ENCODE results near the gene GOLGA2. TPM values are rescaled to one million over a fixed set of nuclear protein-coding genes. Genes with fewer than 3 reads are reported as not detected.
A peak's percentile ranks its signal among the peaks of the same experiment; 100 is the strongest.

GOLGA2 gene
- total RNA-seq, 2 donors from 2014 or later = 88.6 to 92.2 TPM

GRCh38 chr9:128254855-128255759 lies 20.7 kb downstream of the GOLGA2 start:
- Histone ChIP-seq H3K9ac (ENCODE audit: low read depth in 2 of 2, low read length in 2 of 2) (no peak overlapping the region), H3K4me3 (no peak overlapping the region), H3K36me3 (peaks cover 15% of the 10 kb centered on the region), H3K27ac (no peak overlapping the region), H3K4me1 (no peaks in the 10 kb centered on the region), H3K27me3 (no peaks in the 10 kb centered on the region), H3K9me3 (no peaks in the 10 kb centered on the region)
- DNase-seq = peak; percentile 64
- peak; percentile 80 for TF ChIP-seq CTCF (IDR thresholded peaks at IDR 0.05)
- intact Hi-C loops (cut with DNase I) = no loop called here

GRCh38 chr9:128254362-128254761 lies 21.4 kb downstream of the GOLGA2 start:
- intact Hi-C loops (cut with DNase I) = no loop called here
- H3K9me3 ChIP-seq = no peaks in the 10 kb centered on the region
- H3K4me1 ChIP-seq = no peaks in the 10 kb centered on the region
- no peak overlapping the region for H3K4me3 ChIP-seq
- no peak overlapping the region for H3K9ac ChIP-seq (ENCODE audit: low read depth in 2 of 2, low read length in 2 of 2)
- H3K27me3 ChIP-seq = no peaks in the 10 kb centered on the region
- no peak for DNase-seq
- peaks cover 15% of the 10 kb centered on the region for H3K36me3 ChIP-seq
- no peak overlapping the region for H3K27ac ChIP-seq
- no peak for TF ChIP-seq CTCF (IDR thresholded peaks at IDR 0.05)

GRCh38 chr9:128253991-128254346 lies 21.8 kb downstream of the GOLGA2 start:
- H3K4me3 ChIP-seq = no peak overlapping the region
- no peaks in the 10 kb centered on the region for H3K27me3 ChIP-seq
- H3K36me3 ChIP-seq = peaks cover 13% of the 10 kb centered on the region
- H3K9ac ChIP-seq (ENCODE audit: low read depth in 2 of 2, low read length in 2 of 2) = no peak overlapping the region
- no peak for DNase-seq
- no peaks in the 10 kb centered on the region for H3K4me1 ChIP-seq
- H3K9me3 ChIP-seq = no peaks in the 10 kb centered on the region
- intact Hi-C loops (cut with DNase I) = no loop called here
- no peak for TF ChIP-seq CTCF (IDR thresholded peaks at IDR 0.05)
- no peak overlapping the region for H3K27ac ChIP-seq

- H3K9ac ChIP-seq (ENCODE audit: low read depth in 2 of 2, low read length in 2 of 2) = no peak overlapping the region
- intact Hi-C loops (cut with DNase I) = no loop called here
- H3K27me3 ChIP-seq = no peaks in the 10 kb centered on the region
- no peak for TF ChIP-seq CTCF (IDR thresholded peaks at IDR 0.05)
- no peak for DNase-seq
- H3K9me3 ChIP-seq = no peaks in the 10 kb centered on the region
- peaks cover 10% of the 10 kb centered on the region for H3K36me3 ChIP-seq
- H3K4me1 ChIP-seq = no peaks in the 10 kb centered on the region
- H3K27ac ChIP-seq = no peak overlapping the region
- no peak overlapping the region for H3K4me3 ChIP-seq
These were observed 22.4 kb downstream of the GOLGA2 start for GRCh38 chr9:128253140-128253990.

GRCh38 chr9:128252317-128253139 lies 23.3 kb downstream of the GOLGA2 start:
- Histone ChIP-seq H3K9me3 (no peaks in the 10 kb centered on the region), H3K4me3 (no peak overlapping the region), H3K27ac (no peak overlapping the region), H3K9ac (ENCODE audit: low read depth in 2 of 2, low read length in 2 of 2) (no peak overlapping the region), H3K4me1 (no peaks in the 10 kb centered on the region), H3K36me3 (peaks cover 8% of the 10 kb centered on the region), H3K27me3 (no peaks in the 10 kb centered on the region)
- TF ChIP-seq CTCF (IDR thresholded peaks at IDR 0.05) = no peak
- intact Hi-C loops (cut with DNase I) = no loop called here
- no peak for DNase-seq
